ENCODE results near the gene RABEPK. TPM values are rescaled to one million over a fixed set of nuclear protein-coding genes. Genes with fewer than 3 reads are reported as not detected.

RABEPK gene
- total and polyA plus RNA-seq, 4 donors: 12.7 to 23.9 (median 20.6) TPM

- no peak for DNase-seq (ENCODE audit: low spot score)
- WGBS: 87% methylated on average over 6 of the region's 6 CpGs
- Histone ChIP-seq H3K9me3 (ENCODE audit: control insufficient read depth in 4 of 4, low read length in 3 of 4) (no peaks in the 10 kb centered on the region), H3K4me1 (ENCODE audit: control insufficient read depth in 4 of 4, insufficient read depth in 4 of 4, low read length in 3 of 4) (peaks cover 0 to 8% (median 4%) of the 10 kb centered on the region in 4 donors), H3K27ac (ENCODE audit: low read depth in 1 of 2, low read length in 2 of 2) (no peak overlapping the region), H3K27me3 (ENCODE audit: control insufficient read depth in 4 of 4, insufficient read depth in 4 of 4, low read length in 3 of 4) (no peaks in the 10 kb centered on the region), H3K4me3 (ENCODE audit: low read depth in 1 of 3, low read length in 3 of 3) (no peak overlapping the region), H3K9ac (ENCODE audit: low read depth in 1 of 2, low read length in 2 of 2) (no peak overlapping the region), H3K36me3 (ENCODE audit: control insufficient read depth in 4 of 4, insufficient read depth in 3 of 4, low read depth in 1 of 4, low read length in 3 of 4) (no peaks in the 10 kb centered on the region)
- TF ChIP-seq HNF4A (conservative IDR thresholded peaks at IDR 0.05) (no peak), NR2F2 (IDR thresholded peaks at IDR 0.05) (no peak), CTCF (IDR thresholded peaks at IDR 0.05; ENCODE audit: low read depth, low read length, missing input control) (no peak), YY1 (IDR thresholded peaks at IDR 0.05) (no peak), ZBTB33 (IDR thresholded peaks at IDR 0.05) (no peak), HNF4G (IDR thresholded peaks at IDR 0.05) (no peak), MAX (IDR thresholded peaks at IDR 0.05) (no peak), ATF3 (IDR thresholded peaks at IDR 0.05) (no peak), GABPA (IDR thresholded peaks at IDR 0.05 in 1 of 2, conservative IDR thresholded peaks at IDR 0.05 in 1 of 2) (no peak), FOXA1 (IDR thresholded peaks at IDR 0.05) (no peak), REST (IDR thresholded peaks at IDR 0.05) (no peak), SP1 (IDR thresholded peaks at IDR 0.05) (no peak), RXRA (IDR thresholded peaks at IDR 0.05) (no peak), RAD21 (IDR thresholded peaks at IDR 0.05) (no peak), TAF1 (conservative IDR thresholded peaks at IDR 0.05) (no peak), JUND (IDR thresholded peaks at IDR 0.05) (no peak)
Measured at GRCh38 chr9:125246261-125246667, 45.9 kb downstream of the RABEPK start.

- no peak overlapping the region for H3K9ac ChIP-seq (ENCODE audit: low read depth in 1 of 2, low read length in 2 of 2)
- H3K9me3 ChIP-seq (ENCODE audit: control insufficient read depth in 4 of 4, low read length in 3 of 4): no peaks in the 10 kb centered on the region
- no peak overlapping the region for H3K4me3 ChIP-seq (ENCODE audit: low read depth in 1 of 3, low read length in 3 of 3)
- no peak for DNase-seq (ENCODE audit: low spot score)
- no peak overlapping the region for H3K27ac ChIP-seq (ENCODE audit: low read depth in 1 of 2, low read length in 2 of 2)
- H3K27me3 ChIP-seq (ENCODE audit: control insufficient read depth in 4 of 4, insufficient read depth in 4 of 4, low read length in 3 of 4): no peaks in the 10 kb centered on the region
- H3K4me1 ChIP-seq (ENCODE audit: control insufficient read depth in 4 of 4, insufficient read depth in 4 of 4, low read length in 3 of 4): no peaks in the 10 kb centered on the region
- H3K36me3 ChIP-seq (ENCODE audit: control insufficient read depth in 4 of 4, insufficient read depth in 3 of 4, low read depth in 1 of 4, low read length in 3 of 4): no peaks in the 10 kb centered on the region
- TF ChIP-seq NR2F2 (IDR thresholded peaks at IDR 0.05): no peak
- no peak for TF ChIP-seq ATF3 (IDR thresholded peaks at IDR 0.05)
- no peak for TF ChIP-seq HNF4G (IDR thresholded peaks at IDR 0.05)
- no peak for TF ChIP-seq RAD21 (IDR thresholded peaks at IDR 0.05)
- TF ChIP-seq ZBTB33 (IDR thresholded peaks at IDR 0.05): no peak
Measured at GRCh38 chr9:125254231-125254630, 53.9 kb downstream of the RABEPK start.
